DOHH2 (cell line): ENCODE data around the gene GPC6.

Experiments
- EZH2phosphoT487 ChIP-seq: fragments of 200-600 bp; sonication (generic); IDR thresholded peaks from 2 replicates; pipeline ENCODE4 v1.6.1; 2017; ENCODE audit warnings: borderline replicate concordance, mild to moderate bottlenecking, antibody characterized with exemption, low read length, moderate library complexity, mixed read lengths
- TF ChIP-seq, protein P1 (sequence below): fragments of 200-600 bp; sonication (generic); IDR thresholded peaks from one replicate; pipeline ENCODE4 v1.5.1; 2014; ENCODE audit warnings: antibody characterized with exemption, mild to moderate bottlenecking, low read depth, low read length; ENCODE audit not compliant: poor library complexity, severe bottlenecking

DNA sequence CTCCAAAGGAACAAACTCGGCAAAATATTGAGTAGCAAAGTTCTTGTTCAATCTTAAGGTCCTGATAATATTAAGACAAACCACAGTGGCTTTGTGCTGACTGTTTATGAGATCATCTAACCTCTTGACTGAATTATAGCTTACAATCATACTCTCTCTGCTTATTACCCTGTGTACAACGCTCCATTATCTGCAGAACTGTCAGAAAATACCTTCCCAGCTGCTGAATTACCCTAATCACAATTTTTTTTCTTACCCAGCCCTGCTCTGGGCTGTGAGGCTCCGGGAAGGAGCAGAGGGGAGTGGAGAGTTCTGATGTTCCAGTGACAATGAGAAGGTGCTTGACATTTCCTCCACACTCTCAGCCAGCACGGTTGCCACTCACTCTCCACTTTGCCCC is 1188.1 kb downstream of the GPC6 start:
- TF ChIP-seq, protein P1, sequence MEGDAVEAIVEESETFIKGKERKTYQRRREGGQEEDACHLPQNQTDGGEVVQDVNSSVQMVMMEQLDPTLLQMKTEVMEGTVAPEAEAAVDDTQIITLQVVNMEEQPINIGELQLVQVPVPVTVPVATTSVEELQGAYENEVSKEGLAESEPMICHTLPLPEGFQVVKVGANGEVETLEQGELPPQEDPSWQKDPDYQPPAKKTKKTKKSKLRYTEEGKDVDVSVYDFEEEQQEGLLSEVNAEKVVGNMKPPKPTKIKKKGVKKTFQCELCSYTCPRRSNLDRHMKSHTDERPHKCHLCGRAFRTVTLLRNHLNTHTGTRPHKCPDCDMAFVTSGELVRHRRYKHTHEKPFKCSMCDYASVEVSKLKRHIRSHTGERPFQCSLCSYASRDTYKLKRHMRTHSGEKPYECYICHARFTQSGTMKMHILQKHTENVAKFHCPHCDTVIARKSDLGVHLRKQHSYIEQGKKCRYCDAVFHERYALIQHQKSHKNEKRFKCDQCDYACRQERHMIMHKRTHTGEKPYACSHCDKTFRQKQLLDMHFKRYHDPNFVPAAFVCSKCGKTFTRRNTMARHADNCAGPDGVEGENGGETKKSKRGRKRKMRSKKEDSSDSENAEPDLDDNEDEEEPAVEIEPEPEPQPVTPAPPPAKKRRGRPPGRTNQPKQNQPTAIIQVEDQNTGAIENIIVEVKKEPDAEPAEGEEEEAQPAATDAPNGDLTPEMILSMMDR, result no peak
- no peak for TF ChIP-seq EZH2phosphoT487
